Endothelial cell of hepatic sinusoid (primary cell): ENCODE measurements around the gene BSN.

ENCODE experiments used
- in situ Hi-C: cut with HindIII; loops from 2 replicates; pipeline ENCODE4 v1.10.0; 2017; ENCODE audit warnings: low sequenced_read_pairs

Gene BSN

DNA sequence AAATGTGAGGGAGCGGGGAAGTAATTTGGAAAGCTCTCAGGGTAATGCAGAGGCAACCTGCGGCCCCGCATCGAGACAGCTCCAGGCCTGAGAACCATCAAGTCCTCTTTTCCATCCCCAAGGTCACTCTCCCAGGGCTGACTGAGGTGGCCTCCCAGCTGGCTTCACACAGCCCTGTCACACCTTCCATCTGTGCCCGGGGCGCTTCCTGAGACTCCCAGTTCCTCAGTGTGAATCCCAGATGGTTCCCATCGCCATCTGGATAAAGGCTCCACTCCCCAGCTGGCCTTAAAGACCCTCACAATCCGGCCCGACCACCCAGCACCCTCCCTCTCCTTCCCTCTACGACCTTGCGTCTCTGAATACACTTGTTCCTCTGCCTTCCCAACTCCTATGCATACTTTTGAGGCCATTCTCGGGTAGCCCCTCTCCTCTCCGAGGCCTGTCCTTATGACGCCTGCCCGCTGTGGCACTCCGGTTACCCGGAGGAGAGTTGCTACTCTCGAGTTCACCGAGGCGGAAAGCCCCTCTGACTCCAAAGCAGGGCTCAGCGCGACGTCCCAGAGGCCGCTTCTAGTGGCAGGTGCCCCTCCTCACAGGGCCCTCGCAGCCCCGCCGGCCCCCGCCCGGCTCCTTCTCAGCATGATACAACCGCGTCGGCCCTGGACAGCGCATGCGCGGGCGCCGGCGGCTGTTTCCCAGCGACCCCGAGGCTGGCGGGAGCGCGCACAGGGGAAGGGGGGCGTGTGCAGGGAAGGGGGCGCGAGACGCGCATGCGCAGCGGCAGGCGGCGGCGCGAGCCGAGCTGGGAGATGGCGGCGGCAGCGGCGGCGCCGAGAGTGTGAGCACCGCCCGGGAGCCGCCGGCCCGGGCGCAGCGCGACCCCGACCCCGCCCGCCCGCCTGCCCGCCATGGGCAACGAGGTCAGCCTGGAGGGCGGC is at the start of gene BSN:
Gene BSN (plus strand): TSS at position 786 of the 941 bp plus-strand sequence. CDS start 126 bp downstream, at position 912.
- in situ Hi-C loops = no loop called here

GRCh38 chr3:49506906-49507305 is 47.4 kb upstream of the BSN start:
- in situ Hi-C loops = no loop called here

DNA sequence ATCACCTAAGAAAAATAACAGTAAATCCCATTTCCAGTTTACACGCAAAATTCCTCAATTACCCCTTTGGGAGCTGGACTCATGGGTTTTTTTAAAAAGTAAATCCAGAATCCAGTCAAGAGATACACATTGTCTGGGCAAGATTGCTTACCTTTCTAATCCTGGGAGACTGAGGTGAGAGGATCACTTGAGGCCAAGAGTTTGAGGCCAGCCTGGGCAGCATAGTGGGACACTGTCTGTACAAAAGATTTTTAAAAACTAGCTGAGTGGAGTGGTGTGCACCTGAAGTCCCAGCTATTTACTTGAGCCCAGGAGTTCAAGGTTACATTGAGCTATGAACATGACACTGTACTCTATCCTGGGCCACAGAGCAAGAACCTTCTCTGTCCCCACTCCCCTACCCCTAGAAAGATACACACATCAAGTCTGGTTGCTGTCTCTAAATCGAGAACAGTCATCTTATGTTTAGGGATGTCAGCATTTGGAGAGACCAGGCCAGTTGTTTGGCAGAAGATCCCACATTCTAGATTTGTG is 45.2 kb upstream of the BSN start:
- in situ Hi-C loops = no loop called here

- in situ Hi-C loops = no loop called here
Measured at GRCh38 chr3:49511639-49512038, 42.6 kb upstream of the BSN start.

DNA sequence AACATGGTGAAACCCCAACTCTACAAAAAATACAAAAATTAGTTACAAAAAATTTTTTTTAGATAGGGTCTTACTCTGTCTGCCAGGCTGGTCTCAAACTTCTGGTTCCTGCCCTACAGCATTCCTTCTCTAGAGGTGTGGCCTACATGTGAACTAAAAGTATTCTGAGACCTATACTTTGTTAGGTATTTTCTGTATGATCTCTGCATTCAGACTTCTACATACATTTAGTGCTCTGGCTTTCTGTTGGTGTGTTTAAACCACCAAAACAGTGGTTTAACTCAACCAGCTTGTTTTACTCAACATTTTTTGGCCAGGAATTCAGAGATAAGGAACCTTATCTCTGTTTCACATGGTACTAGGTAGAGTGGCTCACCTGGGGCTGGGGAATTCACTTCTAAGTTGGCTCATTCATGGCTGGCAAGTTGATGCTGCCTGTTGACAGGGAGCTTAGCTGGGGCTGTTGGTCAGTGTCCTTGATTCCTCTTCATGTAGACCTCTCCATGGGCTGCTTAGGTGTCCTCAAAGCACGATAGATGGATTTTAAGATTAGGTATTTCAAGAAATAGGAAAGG is 41.4 kb upstream of the BSN start:
- in situ Hi-C loops = no loop called here

GRCh38 chr3:49513494-49514124 is 40.7 kb upstream of the BSN start:
- in situ Hi-C loops = no loop called here

GRCh38 chr3:49518016-49518415 is 36.3 kb upstream of the BSN start:
- in situ Hi-C loops = no loop called here

DNA sequence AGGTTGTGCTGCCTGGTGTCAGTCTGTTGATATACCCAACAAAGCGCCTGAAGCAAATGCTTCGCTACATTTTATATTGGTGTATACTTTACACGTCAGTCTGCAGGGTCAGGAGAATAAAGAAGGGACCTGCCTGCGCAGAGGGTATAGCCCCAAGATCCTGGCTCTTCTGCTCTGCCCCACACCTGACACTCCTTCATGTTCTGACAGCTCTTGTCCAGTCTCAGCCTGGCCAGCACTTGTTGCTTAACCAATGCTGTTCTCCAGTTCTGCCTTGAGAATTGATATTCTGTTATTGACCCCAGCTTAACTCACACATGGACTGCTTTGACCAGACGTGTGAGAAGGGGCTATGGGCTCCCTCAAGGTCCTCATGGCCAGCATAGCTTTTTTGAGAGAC is 35.8 kb upstream of the BSN start:
- in situ Hi-C loops = no loop called here

DNA sequence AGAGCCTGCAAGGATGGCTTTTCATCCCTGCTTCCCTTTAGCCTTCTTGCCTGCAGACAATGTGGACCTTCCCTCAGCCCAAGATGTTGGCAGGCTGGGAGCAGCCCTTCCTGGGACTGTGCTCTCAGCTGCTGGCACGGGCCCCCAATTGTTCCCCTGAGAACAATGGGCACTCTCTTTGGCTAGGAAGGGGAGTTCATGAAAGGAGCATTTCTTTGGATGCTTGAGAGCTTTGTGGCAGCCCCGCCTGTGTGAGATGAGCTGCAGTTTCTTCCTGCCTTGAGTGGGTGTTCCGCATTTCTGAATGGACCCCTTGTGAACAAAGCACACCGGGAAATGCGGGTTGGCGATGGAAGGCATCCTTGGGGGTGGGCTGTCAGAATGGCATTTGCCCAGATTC is 35.0 kb upstream of the BSN start:
- in situ Hi-C loops = no loop called here

DNA sequence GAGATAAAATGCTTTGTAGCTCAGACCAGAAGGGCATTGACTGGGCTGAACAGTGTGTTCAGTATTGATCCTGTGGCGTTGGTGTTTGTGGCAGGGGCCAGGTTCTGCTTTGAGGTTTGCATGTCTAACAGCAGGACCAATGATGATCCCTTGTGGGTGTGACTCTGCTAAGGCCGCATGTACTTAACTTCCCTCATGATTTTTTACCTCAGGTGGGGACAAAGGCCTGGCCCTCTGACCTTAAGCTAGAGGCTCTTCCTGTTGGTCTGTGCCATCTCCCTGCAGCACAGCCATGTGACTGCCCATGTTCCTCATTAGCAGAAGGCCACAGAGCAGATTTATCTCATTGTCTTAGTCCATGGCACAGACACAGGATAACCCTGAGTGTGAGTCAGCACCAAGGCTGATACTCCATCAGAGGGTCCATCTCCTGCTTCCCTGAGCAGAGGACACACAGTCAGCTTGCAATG is 34.3 kb upstream of the BSN start:
- in situ Hi-C loops = no loop called here

GRCh38 chr3:49523756-49524747 is 30.2 kb upstream of the BSN start:
- in situ Hi-C loops = no loop called here

DNA sequence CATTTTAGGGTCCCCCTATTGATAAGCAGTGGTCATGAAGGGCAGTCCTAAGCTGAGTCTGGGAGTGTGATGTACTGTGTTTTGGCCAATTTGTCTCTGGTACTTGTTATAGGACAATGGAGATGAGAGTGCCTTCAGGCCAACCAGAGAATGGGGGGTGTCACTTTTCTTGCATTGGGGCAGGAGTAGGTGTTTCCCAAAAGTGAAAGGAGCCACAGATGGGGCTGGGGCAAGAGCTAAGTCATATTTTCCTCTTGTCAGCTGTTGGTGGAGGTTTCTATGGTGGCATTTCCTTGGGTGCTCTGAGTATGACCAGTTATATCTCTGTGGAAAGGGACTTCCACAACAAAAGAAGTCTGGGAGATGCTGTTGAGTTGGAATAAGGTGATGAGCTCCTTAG is 24.7 kb upstream of the BSN start:
- in situ Hi-C loops = no loop called here

DNA sequence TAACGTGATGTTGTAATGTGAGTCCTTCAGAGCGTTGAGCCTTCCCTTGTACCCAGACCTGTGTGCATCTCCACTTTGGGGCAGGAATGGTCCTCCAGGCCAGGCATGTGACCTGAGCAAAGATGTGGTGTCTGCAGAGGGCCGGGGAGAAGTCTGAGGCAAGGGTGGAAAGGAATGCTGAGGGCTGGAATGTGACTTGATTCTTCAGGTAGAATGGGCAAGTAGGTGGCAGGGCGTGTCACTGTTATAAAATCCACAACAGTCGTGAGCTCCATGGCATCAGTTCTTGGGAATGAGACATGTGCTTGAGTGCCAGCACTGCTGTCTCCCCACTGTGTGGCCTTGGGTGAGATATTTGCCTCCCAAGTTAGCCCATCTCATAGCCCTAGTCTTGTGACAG is 24.0 kb upstream of the BSN start:
- in situ Hi-C loops = no loop called here

- in situ Hi-C loops = no loop called here
Measured at GRCh38 chr3:49530701-49531100, 23.6 kb upstream of the BSN start.

- in situ Hi-C loops = no loop called here
Measured at GRCh38 chr3:49531218-49531617, 23.1 kb upstream of the BSN start.

GRCh38 chr3:49531715-49532114 is 22.6 kb upstream of the BSN start:
- in situ Hi-C loops = no loop called here

- in situ Hi-C loops = no loop called here
Measured at GRCh38 chr3:49533031-49533430, 21.2 kb upstream of the BSN start.

DNA sequence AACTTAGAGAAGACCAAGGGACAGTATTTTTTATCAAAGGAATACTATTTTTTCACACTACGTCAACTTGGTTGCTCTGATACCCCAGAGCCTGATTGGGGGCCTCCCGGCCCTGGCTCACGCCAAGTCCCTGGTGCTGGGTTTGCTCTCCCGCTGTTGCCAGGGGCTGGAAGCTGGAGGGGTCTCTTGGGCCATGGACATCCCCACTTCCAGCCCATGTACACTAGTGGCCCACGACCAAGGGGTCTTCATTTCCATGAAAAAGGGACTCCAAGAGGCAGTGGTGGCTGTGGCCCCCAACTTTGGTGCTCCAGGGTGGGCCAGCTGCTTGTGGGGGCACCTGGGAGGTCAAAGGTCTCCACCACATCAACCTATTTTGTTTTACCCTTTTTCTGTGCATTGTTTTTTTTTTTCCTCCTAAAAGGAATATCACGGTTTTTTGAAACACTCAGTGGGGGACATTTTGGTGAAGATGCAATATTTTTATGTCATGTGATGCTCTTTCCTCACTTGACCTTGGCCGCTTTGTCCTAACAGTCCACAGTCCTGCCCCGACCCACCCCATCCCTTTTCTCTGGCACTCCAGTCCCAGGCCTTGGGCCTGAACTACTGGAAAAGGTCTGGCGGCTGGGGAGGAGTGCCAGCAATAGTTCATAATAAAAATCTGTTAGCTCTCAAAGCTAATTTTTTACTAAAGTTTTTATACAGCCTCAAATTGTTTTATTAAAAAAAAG is 20.3 kb upstream of the BSN start:
- in situ Hi-C loops = no loop called here

DNA sequence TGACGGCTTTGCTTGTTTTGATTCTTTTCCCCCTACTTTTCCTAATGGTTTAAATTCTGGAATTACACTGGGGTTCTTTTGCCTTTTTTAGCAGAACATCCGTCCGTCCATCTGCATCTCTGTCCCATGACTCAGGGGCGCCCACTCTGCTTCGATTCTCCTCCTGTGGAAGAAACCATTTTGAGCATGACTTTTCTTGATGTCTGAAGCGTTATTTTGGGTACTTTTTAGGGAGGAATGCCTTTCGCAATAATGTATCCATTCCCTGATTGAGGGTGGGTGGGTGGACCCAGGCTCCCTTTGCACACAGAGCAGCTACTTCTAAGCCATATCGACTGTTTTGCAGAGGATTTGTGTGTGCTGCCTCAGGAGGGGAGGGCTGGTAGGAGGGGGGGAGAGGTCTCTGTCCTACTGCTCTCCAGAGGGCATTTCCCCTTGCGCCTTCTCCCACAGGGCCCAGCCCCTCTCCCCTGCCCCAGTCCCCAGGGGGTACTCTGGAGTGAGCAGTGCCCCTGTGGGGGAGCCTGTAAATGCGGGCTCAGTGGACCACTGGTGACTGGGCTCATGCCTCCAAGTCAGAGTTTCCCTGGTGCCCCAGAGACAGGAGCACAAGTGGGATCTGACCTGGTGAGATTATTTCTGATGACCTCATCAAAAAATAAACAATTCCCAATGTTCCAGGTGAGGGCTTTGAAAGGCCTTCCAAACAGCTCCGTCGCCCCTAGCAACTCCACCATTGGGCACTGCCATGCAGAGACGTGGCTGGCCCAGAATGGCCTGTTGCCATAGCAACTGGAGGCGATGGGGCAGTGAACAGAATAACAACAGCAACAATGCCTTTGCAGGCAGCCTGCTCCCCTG is 19.5 kb upstream of the BSN start:
- in situ Hi-C loops = no loop called here
